CD1c-positive myeloid dendritic cell (primary cell): ENCODE measurements around the gene TSHZ2.

Experiments used
- DNase-seq: peaks from one replicate; pipeline ENCODE4 v3.0.0-alpha.2; 2016; ENCODE audit errors: extremely low spot score

The TSHZ2 gene

DNA sequence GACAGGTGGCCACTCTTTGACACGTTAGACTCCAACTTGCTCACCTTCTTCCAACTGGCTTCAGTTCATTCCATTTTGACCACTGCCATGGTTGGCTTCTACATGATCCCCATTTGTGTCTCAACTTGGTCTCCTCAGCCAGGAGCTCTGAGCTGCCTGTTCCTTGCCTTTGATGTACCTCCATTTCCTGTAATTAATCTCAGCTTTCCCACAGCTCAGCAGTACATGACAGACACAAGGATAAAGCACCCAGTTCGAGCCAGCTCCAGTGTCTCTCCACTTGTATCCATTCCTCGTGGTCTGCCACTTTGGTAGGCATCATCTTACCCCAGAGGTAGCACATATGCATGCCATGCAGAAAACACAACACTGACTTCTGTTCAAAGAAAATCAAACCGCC, 161.0 kb downstream of the TSHZ2 start:
- DNase-seq, result no peak

DNA sequence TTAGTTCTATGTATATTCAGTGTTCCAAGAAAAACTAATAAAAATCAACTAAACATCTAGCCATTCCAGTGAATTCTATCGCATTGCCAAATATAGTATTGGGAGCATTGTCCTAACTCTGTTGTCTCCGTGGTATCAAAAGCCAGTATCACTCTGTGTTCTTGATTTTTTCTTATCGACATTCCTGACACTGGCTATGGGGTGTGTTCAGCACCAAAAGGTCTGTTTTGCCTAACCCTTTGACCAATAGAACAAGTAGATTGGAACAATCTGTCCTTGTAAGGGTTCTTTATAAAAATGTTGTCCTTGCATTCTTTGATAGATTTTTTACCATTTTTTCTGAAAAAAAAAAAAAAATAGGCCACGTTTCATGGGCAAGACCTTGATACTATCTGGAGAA, 161.5 kb downstream of the TSHZ2 start:
- no peak for DNase-seq

DNA sequence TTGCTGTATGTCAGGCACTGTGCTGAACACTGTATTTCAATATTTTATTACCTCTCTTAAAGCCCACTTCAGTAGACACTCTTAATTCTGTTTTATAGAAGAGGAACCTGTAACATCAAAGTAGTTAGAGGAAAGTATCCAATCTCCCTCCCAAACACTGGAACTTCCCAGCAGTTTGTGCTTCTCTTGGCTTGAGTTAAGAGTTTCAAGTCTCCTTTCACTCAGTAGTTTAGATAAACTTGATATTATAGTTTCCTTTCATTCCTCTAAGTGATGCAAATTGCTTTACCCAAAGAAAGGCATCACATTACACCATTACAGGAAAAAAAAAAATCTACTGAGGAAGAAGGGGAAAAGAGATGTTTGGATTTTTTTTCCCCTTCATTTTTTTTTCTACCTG, 164.3 kb downstream of the TSHZ2 start:
- no peak for DNase-seq

DNA sequence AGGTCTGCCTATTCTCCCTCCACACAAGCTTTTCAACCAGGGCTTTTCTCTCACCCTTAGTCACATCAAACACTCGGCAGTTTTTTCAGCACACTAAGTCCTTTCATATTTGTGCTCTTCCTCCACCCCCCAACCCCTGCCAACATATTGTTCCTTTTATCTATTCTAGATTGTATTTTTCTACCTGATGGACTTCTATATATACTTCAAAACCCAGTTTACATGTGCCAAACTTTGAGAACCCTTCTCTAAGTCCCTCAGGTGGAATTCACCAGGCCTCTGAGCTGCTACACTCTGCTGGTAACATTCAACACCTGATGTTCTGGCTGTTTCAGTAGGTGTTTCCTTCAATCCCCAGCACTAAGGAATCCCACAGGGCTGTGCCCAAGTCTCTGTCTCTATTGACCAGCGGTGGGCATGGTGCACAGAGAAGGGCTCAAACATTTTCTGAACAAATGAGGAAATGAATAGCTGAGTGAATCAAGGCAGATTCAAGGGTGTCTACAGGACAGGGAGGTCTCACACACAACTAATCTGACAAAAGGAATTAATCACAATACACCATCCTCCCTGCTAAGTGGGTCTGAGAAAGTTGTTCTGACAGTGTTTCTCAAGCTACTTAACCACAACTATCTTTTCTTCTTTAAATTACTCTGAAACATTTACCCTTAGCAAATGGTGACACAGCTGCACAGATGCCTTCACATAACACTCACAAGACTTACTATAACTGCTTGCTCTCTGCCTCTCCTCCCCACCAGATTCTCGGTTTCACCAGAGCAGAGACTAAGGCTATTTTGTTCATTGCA, 166.5 kb downstream of the TSHZ2 start:
- DNase-seq, result no peak

DNA sequence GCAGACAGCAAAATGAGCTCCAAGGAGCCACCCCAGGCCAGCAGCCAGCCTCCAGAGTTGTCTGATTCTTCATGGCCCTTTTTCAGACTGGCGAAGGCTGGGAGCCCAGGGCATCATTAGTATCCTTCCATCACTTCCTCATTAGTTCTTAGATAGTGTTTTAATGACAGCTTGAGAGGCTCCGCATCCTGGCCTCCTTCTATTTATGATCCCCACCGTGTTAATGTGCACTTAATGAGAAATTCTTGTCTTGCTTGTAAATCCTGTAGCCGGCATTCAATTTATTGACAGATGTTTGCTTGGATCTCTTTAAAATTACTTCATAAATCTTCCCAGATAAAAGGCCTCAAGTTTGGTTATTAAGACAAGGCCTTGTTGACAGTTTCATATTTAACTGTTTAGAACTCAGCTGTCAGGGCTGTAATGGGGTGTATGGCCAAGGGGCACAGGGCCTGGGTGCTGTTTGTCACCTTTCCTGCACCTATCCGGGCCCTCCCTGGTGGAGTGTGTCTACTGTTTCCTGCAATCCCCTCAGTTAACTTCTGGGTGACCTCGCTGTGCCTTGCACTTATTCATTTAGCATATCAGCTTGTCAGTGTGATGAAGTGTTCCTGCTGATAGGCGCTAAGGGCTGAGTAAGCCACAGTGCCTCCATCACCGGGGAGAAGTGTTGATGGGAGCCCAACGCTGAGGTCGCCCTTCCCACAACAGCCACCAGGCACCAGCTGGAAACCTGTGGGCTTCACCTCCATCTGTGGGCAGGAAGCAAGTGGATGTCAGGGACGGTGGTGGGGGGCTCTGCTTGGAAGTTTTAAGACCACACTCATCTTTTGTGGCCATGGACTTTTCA, 169.3 kb downstream of the TSHZ2 start:
- no peak for DNase-seq

DNA sequence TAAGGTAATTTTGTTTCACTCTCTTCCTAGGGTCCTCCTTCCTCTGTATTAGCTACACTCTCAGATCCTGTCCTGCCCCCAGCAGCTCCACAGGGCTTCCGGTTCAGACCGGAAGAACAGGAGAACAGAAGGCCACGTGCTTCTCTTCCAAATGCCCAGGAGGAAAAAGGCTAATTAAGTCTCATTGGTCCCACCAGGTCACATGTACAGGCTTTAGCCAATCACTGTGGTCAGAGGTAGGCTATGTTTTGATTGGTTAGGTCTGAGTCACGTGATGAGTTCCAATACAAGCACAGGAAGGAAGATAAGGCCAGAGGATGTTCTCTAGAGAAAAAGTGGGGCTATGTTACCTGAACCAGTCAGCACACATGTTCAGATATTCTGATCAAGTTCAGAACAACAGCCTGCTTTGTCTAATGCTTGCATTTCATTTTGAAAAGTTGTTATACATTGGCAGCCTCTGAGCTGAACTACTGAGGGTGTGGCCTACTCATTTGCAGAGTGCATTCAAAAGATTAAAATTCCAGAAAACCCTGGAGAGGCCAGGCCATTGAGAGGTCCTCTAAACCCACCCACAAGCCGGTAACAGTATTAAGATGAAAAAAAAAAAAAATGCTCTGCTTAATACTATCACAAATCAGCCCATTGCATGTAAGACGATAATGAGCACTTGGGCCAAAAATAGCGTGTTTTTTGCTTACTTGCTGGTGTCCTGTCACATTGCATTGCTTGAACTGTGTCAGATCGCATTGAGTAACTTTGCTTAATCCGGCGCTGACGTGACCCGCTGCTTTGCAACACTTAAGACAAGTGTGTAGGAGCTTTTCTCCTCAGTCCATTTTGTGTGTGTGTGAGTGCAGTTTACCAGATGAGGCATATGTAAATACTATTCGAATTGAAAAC, 170.3 kb downstream of the TSHZ2 start:
- no peak for DNase-seq

DNA sequence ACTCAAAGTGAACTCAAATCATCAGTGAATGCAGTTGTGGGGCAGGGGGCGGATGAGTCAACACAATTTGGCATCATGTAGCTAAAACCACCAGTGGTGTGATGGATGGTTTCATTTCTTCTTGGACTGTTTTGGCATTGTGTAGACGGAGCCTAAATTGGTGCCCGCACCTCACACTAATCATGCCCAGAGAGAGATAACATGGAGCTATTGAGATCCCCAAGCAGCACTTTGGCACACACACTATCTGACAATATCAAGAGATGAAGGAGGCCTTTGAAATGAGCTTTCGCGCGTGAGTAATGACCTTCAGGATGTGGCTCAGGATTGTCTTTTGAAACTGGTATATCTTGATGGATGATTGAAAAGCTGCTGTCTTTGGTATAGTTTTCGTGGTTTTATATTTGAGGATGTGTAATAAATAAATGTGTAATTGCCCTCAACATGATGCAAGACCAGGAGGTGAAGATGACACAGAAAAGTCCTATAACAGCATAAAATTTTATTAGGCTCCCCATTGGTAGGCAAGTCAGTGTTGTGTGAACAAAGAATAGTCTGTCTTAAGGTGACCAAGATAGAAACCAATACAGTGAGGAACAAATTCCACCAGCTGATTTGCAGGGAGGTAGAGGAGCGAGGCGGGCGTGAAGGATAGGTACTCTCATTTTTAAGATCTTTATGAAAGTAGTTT, 174.2 kb downstream of the TSHZ2 start:
- no peak for DNase-seq

DNA sequence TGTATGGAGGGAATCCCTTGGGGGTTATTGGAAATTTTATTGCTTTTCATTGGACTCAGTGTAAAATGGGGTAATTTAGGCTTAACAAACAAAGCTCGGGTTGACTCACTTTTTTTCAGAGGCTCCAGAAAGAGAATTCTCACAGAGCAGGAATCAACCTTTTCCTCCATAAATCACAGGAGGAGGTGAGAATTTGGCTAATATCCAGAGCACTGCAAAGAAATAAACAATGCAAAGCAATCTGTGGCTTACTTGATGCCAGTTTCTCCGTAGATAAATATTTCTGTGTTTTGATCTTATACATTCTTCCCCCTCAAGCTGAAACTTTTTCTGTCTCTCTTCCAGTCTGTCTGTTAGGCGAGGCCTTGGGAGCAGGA, 176.6 kb downstream of the TSHZ2 start:
- DNase-seq, result no peak

DNA sequence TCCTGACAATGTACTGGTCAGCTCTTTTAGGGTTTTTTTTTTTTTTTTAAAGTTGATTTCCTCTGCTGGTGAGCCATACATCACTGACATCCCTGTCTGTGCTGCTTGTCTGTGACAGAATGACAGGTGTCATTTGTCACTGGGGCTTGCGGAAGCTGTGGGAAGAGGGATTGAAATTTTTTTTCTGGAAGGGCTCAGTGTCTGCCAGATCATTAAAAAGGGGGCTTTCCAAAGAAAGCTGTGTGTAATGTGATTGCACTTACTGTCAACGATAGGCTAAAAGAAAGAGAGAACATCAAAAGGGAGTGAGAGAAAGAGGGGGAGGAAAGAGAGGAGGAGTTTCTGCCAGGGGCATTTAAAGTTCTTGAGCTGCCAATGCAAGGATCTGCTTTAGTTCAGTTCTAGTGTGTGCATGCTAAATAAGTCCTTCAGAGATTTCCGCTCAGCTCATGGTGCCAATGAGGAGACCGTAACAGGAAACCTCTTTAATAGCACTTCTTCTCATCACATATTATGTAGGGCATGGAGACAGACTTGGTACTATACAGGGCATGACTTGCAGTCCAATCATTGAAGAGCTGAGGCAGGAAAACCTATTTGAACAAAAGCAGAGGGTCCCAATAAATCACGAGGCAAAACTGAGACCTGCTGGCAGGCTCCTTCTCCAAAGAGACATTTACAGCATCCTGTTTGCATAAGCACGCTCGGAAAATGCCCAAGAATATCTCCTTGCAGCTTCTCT, 177.2 kb downstream of the TSHZ2 start:
- DNase-seq, result no peak

DNA sequence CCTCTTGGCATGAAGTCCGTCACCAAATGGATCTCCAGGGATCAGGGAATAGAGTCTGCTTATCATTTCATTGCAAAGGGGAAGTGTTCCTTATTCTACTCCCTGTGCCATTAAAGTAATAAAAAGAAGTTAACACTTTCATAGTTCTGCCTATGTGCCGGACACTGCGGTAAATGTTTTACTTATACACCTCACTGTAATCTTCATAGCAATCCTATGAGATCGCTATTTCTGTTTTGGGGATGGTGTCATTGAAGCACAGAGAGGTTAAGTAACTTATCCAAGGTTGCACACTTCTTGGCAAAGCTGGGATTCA, 177.7 kb downstream of the TSHZ2 start:
- DNase-seq, result no peak

DNA sequence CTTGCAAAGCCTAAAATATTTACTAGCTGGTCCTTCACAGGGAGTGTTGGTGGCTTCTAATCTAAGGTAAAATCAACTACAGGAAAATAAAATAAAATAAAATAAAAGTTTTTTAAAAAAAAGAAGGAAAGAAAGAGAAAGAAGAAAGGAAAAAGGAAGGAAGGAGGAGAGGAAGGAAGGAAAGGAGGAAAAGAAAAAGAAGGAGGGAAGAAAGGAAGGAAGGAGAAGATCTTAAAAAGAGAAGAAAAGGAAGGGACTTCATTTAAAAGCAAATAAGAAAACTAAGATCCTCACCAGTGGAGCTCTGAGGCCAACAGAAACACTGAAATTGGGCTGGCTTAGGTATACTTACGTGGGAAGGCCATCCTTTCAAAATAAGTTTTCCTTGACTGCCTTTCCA, 178.4 kb downstream of the TSHZ2 start:
- DNase-seq, result no peak

GRCh38 chr20:53152228-53152627, 180.1 kb downstream of the TSHZ2 start:
- no peak for DNase-seq

GRCh38 chr20:53154540-53154939, 182.4 kb downstream of the TSHZ2 start:
- DNase-seq, result no peak

GRCh38 chr20:53157443-53158408, 185.6 kb downstream of the TSHZ2 start:
- DNase-seq, result peak; percentile 50

GRCh38 chr20:53159160-53159559, 187.0 kb downstream of the TSHZ2 start:
- no peak for DNase-seq

- DNase-seq, result no peak
These were observed 188.9 kb downstream of the TSHZ2 start for GRCh38 chr20:53161073-53161472.

- no peak for DNase-seq
These were observed 189.3 kb downstream of the TSHZ2 start for GRCh38 chr20:53161473-53161872.

GRCh38 chr20:53162251-53162835, 190.2 kb downstream of the TSHZ2 start:
- DNase-seq, result peak; percentile 38

- no peak for DNase-seq
These were observed 191.3 kb downstream of the TSHZ2 start for GRCh38 chr20:53163486-53163885.
